Measurements from ENCODE around the gene ARHGAP24.

GRCh38 chr4:85780664-85781063 lies 305.7 kb downstream of the ARHGAP24 start:
- TF ChIP-seq TARDBP (IDR thresholded peaks at IDR 0.05) (no peak), LEF1 (IDR thresholded peaks at IDR 0.05; ENCODE audit: borderline replicate concordance) (no peak), SP1 (IDR thresholded peaks at IDR 0.05) (no peak), HDGF (IDR thresholded peaks at IDR 0.05; ENCODE audit: borderline replicate concordance) (no peak), FOXA1 (IDR thresholded peaks at IDR 0.05) (no peak), FOXM1 (IDR thresholded peaks at IDR 0.05; ENCODE audit: borderline replicate concordance) (no peak), SUZ12 (IDR thresholded peaks at IDR 0.05) (no peak), PKNOX1 (IDR thresholded peaks at IDR 0.05) (no peak), ZNF384 (IDR thresholded peaks at IDR 0.05) (no peak)
